ENCODE data around the gene CCR1.

DNA sequence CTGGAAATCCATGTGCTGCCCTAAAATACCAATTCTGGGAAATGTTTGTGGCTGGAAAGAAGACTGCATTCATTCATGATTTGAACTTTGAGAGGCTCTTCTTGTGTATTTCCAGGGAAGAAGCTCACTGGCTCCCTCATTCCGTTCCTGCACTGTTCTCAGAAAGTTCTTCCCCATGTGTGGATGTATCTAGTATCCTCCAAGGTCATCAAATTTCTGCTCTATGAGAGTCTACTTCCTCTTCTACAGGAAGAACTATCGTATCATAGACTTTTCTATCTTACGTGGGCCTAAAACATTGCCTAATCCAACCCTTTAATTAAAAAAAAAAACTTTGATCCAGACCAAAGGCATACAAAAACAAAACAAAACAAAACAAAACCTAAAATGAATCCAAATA is 37.0 kb upstream of the CCR1 start:
- TF ChIP-seq GATA3 (IDR thresholded peaks at IDR 0.05; ENCODE audit: low read depth, low read length) (no peak), GATA2 (IDR thresholded peaks at IDR 0.05; ENCODE audit: low read depth, low read length) (no peak)
